Aorta (tissue), 5 donors: ENCODE data around the gene SSU72. TPM values are rescaled to one million over a fixed set of nuclear protein-coding genes. Genes with fewer than 3 reads are reported as not detected.
"Not testable (repeated sequence)": the region's sequence is repeated elsewhere in the genome, so short reads cannot be mapped to it uniquely, and the experiment has no call there.

Source experiments
- ATAC-seq: fragments of 200-7000 bp; cut with Tn5 transposase; one replicate; pipeline ENCODE4 v1.9.1; 2022; ENCODE audit warnings: moderate library complexity; ENCODE audit not compliant: low FRiP score
- DNase-seq, 2 donors: peaks; one replicate each; pipeline ENCODE4 v3.0.0-alpha.2; 2020
- H3K27ac ChIP-seq, 2 donors: one replicate each; pipeline ENCODE4 v1.5.1; 2013; ENCODE audit warnings: low read length in 2 of 2, mild to moderate bottlenecking in 2 of 2, moderate library complexity in 2 of 2, control low read depth in 1 of 2, inconsistent platforms in 1 of 2, low read depth in 1 of 2
- H3K27me3 ChIP-seq, 2 donors: one replicate each; pipeline ENCODE4 v1.6.1; 2013; ENCODE audit warnings: control low read depth in 1 of 2, low read length in 1 of 2, mild to moderate bottlenecking in 1 of 2, moderate library complexity in 1 of 2; ENCODE audit not compliant: insufficient read depth in 2 of 2, control insufficient read depth in 1 of 2
- H3K36me3 ChIP-seq, 2 donors: one replicate each; pipeline ENCODE4 v1.6.1; 2013; ENCODE audit warnings: control low read depth in 1 of 2, low read length in 1 of 2, mild to moderate bottlenecking in 1 of 2; ENCODE audit not compliant: insufficient read depth in 2 of 2, control insufficient read depth in 1 of 2
- H3K4me1 ChIP-seq, 2 donors: one replicate each; pipeline ENCODE4 v1.6.1; 2013; ENCODE audit warnings: low read length in 2 of 2, control low read depth in 1 of 2, mild to moderate bottlenecking in 1 of 2, moderate library complexity in 1 of 2; ENCODE audit not compliant: insufficient read depth in 2 of 2, control insufficient read depth in 1 of 2
- H3K4me3 ChIP-seq, 2 donors: one replicate each; pipeline ENCODE4 v1.5.1; 2013; ENCODE audit warnings: low read length in 2 of 2, control low read depth in 1 of 2, mild to moderate bottlenecking in 1 of 2
- H3K9me3 ChIP-seq: one replicate; pipeline ENCODE4 v1.6.1; 2013; ENCODE audit warnings: mild to moderate bottlenecking, low read length; ENCODE audit not compliant: control insufficient read depth
- WGBS, 2 donors: extraction: QIAGEN DNeasy Blood & Tissue Kit; methylation state at CpG; one replicate each; pipeline ENCODE4 v1.1.7; 2013; 5-methylcytosine and 5-hydroxymethylcytosine counted together
- intact Hi-C, 2 donors: fragments of 100-400 bp; cut with DNase I; formaldehyde crosslinking; loops; one replicate each; pipeline versions ENCODE4 v1.14.2 to v1.15.0; 2022
- polyA plus RNA-seq, 2 donors: library from polyadenylated mRNA; stranded (reverse); fragments of 200-250 nt; gene quantifications; one replicate each; pipeline ENCODE4 v1.2.3, GENCODE V29; 2013
- total RNA-seq, 2 donors: library from RNA; stranded (reverse); fragmentation: NEBNext Ultra II Directional; extraction: Animal tissue kit (Norgen Biotek cat#: 25700); gene quantifications; one replicate each; pipeline ENCODE4 v1.2.1, GENCODE V29; 2021
- donor health status: healthy with polysubstance abuse.
- donor health status: Bipolar disorder and iron deficiency.
- donor health status: DM: no; HTN: no; CAD: no.
- donor health status: DM: no; HTN: no; CAD: no.
- donor health status: DM: yes; HTN: yes; CAD: no.

The SSU72 gene
- total and polyA plus RNA-seq, 4 donors: 65.0 to 92.8 (median 69.6) TPM

DNA sequence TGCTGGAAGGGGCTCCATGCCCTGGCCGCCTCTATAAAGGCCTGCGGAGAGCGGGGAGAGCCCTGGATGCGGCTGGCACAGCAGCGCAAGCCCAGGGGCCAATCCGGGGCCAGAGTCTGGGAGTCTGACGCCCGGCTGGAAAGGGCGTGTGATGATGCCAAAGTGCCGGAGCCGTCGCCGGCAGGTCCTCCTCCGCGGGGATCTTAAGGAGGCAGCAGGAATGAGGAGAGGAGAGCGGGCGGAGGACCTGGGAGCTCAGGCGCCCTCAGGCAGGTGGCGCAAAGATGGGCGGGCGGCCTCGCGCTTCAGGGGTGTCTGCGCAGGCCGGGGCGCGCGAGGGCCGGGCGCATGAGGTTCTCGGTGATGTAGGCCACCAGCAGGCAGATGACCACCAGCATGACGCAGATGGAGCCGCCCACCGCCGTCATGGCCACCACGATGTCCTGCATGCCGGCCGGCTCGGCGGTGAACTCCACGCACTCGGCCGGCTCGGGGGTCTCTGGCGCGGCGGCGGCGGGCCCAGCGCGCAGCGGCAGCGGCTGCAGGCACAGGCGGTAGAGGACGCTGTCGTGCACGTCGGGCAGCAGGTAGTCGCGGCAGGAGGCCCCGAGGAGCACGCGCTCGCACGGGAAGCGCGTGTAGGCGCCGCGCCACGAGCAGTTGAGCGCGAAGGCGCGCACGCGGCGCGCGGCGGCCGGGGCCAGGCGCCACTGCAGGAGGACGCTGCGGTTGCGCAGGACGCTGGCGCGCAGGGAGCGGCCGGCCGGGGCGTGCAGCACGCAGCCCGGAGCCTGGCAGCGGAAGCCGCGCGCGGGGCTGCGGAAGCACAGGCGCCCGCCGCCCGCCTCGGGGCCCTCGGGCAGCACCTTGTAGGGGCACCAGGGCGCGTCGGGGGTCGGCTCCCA, 24.6 kb upstream of the SSU72 start:
- 4 to 5% methylated on average over 93 to 111 of the region's 111 CpGs for WGBS, 2 donors
- H3K4me3 ChIP-seq: peak overlapping the region in 1 of 2 donors; percentile 23
- ATAC-seq: no peak
- DNase-seq: no peak
- no peaks in the 10 kb centered on the region for H3K9me3 ChIP-seq
- intact Hi-C loops: no loop called here
- no peaks in the 10 kb centered on the region for H3K36me3 ChIP-seq
- H3K27ac ChIP-seq: no peak overlapping the region
- H3K4me1 ChIP-seq: no peaks in the 10 kb centered on the region
- H3K27me3 ChIP-seq: no peaks in the 10 kb centered on the region

DNA sequence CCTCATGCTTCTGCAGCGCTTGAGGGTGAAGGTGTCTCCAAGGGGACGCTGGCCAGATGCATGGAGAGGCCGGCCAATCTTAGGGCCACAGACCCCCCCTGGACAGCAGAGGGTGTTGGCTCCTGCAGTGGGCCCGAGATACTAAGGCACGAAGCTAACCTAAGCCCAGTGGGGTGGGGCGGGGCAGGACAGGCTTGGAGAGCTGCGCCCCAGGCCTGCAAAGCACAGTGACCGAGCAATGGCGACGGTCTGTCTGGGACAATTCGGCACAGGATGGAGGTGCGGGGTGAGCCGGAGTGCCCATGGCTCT, 24.0 kb upstream of the SSU72 start:
- no peak overlapping the region for H3K27ac ChIP-seq
- no peak for ATAC-seq
- no peaks in the 10 kb centered on the region for H3K4me1 ChIP-seq
- H3K4me3 ChIP-seq: no peak overlapping the region
- H3K9me3 ChIP-seq: no peaks in the 10 kb centered on the region
- DNase-seq: no peak
- H3K36me3 ChIP-seq: no peaks in the 10 kb centered on the region
- no peaks in the 10 kb centered on the region for H3K27me3 ChIP-seq
- intact Hi-C loops: no loop called here
- WGBS, 2 donors: 67 to 77% methylated on average over 13 of the region's 13 CpGs

DNA sequence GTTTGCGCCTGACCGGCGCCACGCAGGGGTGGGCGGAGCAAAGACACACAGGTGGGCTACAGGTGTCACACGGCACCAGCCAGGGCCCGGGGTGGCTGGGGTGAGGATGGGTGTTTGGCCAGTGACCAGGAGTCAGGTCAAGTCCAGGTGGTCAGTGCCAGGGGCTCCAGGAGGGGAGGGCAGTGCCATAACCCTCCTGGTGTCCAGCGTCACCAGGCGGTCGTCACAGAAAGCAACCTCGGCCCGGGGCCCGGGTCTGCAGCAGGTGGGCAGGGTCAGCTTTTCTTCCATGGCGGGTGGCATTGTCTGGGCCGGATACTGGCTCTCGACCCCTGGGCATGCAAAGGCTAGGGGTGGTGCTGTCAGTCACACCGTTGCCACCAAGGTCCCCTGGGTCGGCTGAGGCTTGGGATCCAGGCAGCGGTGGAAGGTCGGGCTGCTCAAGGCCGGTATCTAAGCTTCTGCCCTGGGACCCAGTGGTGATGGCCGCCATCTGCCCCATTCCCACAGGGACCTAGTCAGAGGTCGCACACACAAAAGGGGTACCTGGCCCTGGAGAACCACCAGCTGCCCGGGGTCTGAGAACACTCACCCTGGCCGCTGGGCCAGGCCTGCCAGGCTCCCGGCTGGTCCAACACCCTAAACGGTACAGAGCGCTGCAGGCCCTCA, 23.5 kb upstream of the SSU72 start:
- intact Hi-C loops: no loop called here

DNA sequence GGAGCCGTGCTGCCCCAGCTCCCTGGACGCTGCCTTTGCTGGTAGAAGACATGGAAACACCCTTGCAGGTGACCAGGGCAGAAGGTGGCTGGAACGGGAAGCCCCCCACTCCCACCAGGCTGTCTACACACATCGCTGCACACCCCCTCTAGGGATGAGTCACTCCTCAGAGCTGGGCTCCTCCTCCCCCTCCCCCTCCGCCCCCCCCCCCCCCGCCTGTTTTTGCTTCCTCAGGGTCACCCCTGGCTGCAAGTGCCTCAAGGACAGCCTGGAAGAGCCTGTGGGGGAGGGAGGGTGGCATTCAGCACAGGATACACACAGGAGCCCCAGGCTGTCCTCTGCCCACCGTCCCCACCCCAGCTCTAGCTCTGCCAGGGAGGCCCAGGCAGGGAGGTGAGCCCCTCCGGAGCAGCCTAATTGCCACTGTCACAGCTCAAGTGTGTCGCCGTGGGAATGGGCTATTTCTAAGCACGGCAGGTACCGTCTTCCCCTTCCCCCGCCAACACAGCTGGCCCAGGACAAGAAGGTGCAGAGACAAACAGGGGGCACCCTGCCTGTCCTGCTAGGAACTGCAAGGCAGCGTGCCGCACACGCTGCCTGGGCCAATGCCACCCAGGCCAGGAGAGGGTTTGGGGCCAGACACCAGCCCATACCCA, 22.7 kb upstream of the SSU72 start:
- Histone ChIP-seq H3K9me3 (no peaks in the 10 kb centered on the region), H3K27ac (no peak overlapping the region), H3K4me1 (no peaks in the 10 kb centered on the region), H3K27me3 (no peaks in the 10 kb centered on the region), H3K36me3 (no peaks in the 10 kb centered on the region), H3K4me3 (no peak overlapping the region)
- DNase-seq (no peak), ATAC-seq (no peak)
- WGBS, 2 donors: 11 to 14% methylated on average over 14 to 16 of the region's 16 CpGs
- intact Hi-C loops: no loop called here

More for the DNA sequence above, 23.5 kb upstream of the SSU72 start:
- no peaks in the 10 kb centered on the region for H3K36me3 ChIP-seq
- no peaks in the 10 kb centered on the region for H3K9me3 ChIP-seq
- H3K27me3 ChIP-seq: no peaks in the 10 kb centered on the region
- H3K4me3 ChIP-seq: no peak overlapping the region
- no peak overlapping the region for H3K27ac ChIP-seq
- H3K4me1 ChIP-seq: no peaks in the 10 kb centered on the region
- 85 to 86% methylated on average over 28 of the region's 28 CpGs for WGBS, 2 donors
- DNase-seq: no peak
- no peak for ATAC-seq

DNA sequence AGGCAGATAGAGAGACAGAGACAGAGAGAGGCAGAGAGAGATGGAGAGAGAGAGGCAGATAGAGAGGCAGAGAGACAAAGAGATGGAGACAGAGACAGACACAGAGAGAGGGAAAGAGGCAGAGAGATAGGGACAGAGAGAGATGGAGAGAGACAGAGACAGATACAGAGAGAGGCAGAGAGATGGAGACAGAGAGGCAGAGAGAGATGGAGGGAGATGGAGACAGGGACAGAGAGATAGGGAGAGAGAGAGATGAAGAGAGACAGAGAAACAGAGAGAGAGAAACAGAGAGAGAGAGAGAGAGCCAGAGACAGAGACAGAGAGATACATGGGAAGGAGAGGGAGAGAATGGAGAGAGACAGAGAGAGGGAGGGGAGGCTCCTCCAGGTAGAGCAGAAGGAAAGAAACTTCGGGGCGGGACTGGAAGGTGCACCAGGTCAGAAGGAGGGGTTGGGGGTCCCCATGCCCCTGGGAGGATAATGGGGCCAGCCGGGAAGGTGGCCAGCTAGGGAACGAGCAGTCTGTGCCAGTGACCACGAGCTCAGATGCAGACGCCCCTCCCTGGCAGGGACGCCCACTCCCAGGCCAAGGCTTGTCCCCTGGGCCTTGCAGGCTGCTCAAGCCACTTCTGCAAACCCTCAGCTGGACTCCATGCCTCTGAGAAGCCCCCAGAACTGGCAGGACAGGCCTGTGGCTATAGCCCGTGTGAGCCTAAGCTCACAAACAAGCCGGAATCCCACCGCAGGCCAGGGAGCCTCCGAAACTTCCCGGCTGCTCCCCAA, 22.0 kb upstream of the SSU72 start:
- H3K4me1 ChIP-seq: no peaks in the 10 kb centered on the region
- H3K27me3 ChIP-seq: no peaks in the 10 kb centered on the region
- intact Hi-C loops: no loop called here
- H3K36me3 ChIP-seq: no peaks in the 10 kb centered on the region
- WGBS, 2 donors: 26 to 31% methylated on average over 12 of the region's 12 CpGs
- no peak for DNase-seq
- no peaks in the 10 kb centered on the region for H3K9me3 ChIP-seq
- H3K4me3 ChIP-seq: no peak overlapping the region
- H3K27ac ChIP-seq: no peak overlapping the region
- ATAC-seq: no peak

DNA sequence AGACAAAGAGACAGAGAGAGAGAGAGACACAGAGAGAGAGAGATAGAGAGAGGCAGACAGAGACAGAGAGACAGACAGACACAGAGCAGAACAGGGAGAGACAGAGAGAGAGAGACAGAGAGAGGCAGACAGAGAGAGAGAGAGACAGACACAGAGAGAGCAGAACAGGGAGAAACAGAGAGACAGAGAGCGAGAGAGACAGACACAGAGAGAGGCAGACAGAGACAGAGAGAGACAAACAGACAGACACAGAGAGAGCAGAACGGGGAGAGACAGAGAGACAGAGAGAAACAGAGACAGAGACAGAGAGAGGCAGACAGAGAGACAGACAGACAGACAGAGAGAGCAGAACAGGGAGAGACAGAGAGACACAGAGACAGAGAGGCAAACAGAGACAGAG, 20.7 kb upstream of the SSU72 start:
- H3K9me3 ChIP-seq, H3K4me1 ChIP-seq, DNase-seq, H3K36me3 ChIP-seq, intact Hi-C loops, H3K27ac ChIP-seq, ATAC-seq, H3K27me3 ChIP-seq, H3K4me3 ChIP-seq: not testable (repeated sequence)
- WGBS, 2 donors: 84 to 85% methylated on average over 2 of the region's 2 CpGs

DNA sequence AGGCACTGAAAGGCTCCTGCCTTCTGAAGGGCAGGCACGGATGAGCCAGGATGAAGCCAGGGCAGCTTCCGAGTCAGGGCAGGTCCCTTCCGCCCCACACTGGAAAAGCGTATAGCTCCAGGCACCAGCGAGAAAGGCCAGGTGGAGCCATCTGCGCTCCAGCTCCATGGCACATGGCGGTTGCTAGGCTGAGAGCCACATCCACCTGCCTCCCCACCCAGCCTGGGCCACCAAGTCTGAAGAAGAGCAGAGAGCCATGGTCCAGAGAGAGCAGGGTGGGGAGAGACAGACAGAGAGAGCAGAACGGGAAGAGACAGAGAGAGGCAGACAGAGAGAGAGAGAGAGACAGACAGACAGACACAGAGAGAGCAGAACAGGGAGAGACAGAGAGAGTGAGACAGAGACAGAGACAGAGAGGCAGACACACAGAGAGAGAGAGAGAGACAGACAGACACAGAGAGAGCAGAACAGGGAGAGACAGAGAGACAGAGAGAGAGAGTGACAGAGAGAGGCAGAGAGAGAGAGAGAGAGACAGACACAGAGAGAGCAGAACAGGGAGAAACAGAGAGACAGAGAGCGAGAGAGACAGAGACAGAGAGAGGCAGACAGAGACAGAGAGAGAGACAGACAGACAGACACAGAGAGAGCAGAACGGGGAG, 20.1 kb upstream of the SSU72 start:
- no peaks in the 10 kb centered on the region for H3K9me3 ChIP-seq
- DNase-seq (no peak), ATAC-seq (no peak)
- no peaks in the 10 kb centered on the region for H3K4me1 ChIP-seq
- no peak overlapping the region for H3K27ac ChIP-seq
- H3K36me3 ChIP-seq: no peaks in the 10 kb centered on the region
- no peaks in the 10 kb centered on the region for H3K27me3 ChIP-seq
- no peak overlapping the region for H3K4me3 ChIP-seq
- WGBS, 2 donors: 68 to 71% methylated on average over 10 of the region's 10 CpGs
- intact Hi-C loops: no loop called here
